Measurements from ENCODE around the gene C1orf174. TPM values are rescaled to one million over a fixed set of nuclear protein-coding genes. Genes with fewer than 3 reads are reported as not detected.

Gene C1orf174
- total RNA-seq (10 to 100 TPM in 5 of 10 donors, 1 to 10 TPM in 5; 7.5 to 13.4 (median 10.5) TPM), polyA plus RNA-seq (10 to 100 TPM; 10.7 to 12.1 TPM)
- long read RNA-seq, donor 1, transcript C1orf174-201 (4 exons, 1,666 nt) = major isoform, 21 of 21 reads
- long read RNA-seq, donor 1, partial matches to known transcripts = 0 of 21 reads
- long read RNA-seq, donor 1, other reads (novel, unspliced or antisense) = 0 of 21 reads
- long read RNA-seq, donor 2, transcript C1orf174-201 (4 exons, 1,666 nt) = major isoform, 13 of 18 reads
- long read RNA-seq, donor 2, partial matches to known transcripts = 2 of 18 reads
- long read RNA-seq, donor 2, other reads (novel, unspliced or antisense) = 3 of 18 reads
- long read RNA-seq, donor 3, transcript C1orf174-201 (4 exons, 1,666 nt) = major isoform, 56 of 60 reads
- long read RNA-seq, donor 3, partial matches to known transcripts = 0 of 60 reads
- long read RNA-seq, donor 3, other reads (novel, unspliced or antisense) = 4 of 60 reads

DNA sequence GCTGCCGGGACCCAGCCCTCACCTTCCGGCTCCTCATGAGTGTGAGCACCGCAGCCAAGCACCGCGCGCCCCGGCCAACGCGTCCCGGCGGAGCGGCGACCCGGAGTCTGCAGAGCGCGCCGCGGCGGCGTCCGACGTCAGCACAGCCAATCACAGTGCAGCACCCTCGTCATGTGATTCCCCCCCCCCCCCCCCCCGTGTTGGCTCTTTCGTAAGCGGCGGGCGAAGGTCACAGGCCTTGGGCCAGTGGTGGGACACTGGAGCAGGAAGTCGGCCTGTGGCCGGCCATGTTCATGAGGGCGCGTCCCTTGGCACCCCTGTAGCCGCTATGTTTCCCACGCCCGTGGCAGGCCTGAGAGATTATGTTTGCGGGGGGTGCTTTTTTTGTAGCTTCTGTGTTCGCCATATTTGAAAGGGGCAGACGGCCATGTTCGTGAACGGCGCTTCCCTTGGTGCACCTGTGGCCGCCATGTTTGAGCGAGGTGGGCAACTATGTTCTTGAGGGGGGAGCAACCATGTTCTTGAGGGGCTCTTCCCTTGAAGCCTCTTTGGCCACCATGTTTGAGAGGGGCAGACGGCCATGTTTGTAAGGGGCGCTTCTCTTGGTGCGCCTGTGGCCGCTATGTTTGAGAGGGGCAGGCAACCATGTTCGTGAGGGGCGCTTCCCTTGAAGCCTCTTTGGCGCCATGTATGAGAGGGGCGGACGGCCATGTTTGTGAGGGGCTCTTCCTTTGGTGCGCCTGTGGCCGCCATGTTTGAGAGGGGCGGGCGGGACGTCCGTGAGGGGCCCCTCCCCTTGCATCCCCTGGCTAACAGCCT, at the start of gene C1orf174:
Gene C1orf174, minus strand, starts transcription at position 123 of the 819 bp plus-strand sequence. Its CDS starts 86 bp downstream, at position 37.
- H3K27ac ChIP-seq = peak within 1 kb of the TSS; percentile 95 to 99 (median 98)
- peak; percentile 90 to 95 (median 92) for ATAC-seq
- intact Hi-C loops (cut with DNase I) = loop anchor here in 4 of 10 donors (2.0 to 5.0 kb wide), 3 partner anchors 42 to 44 kb away; partner anchors contain the start of genes CEP104 (in 3 of the 4) and DFFB (in 3 of the 4)
- H3K4me1 ChIP-seq = peaks cover 0 to 20% (median 9%) of the 10 kb centered on the region in 9 donors
- DNase-seq = peak; percentile 94 to 98
- peaks cover 0 to 8% (median 0%) of the 10 kb centered on the region in 9 donors for H3K36me3 ChIP-seq
- H3K4me3 ChIP-seq = peak within 1 kb of the TSS; percentile 76 to 100 (median 84)
- 0% methylated on average over 57 to 58 of the region's 58 CpGs for WGBS, 2 donors
- TF ChIP-seq, protein P1, sequence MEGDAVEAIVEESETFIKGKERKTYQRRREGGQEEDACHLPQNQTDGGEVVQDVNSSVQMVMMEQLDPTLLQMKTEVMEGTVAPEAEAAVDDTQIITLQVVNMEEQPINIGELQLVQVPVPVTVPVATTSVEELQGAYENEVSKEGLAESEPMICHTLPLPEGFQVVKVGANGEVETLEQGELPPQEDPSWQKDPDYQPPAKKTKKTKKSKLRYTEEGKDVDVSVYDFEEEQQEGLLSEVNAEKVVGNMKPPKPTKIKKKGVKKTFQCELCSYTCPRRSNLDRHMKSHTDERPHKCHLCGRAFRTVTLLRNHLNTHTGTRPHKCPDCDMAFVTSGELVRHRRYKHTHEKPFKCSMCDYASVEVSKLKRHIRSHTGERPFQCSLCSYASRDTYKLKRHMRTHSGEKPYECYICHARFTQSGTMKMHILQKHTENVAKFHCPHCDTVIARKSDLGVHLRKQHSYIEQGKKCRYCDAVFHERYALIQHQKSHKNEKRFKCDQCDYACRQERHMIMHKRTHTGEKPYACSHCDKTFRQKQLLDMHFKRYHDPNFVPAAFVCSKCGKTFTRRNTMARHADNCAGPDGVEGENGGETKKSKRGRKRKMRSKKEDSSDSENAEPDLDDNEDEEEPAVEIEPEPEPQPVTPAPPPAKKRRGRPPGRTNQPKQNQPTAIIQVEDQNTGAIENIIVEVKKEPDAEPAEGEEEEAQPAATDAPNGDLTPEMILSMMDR (IDR thresholded peaks at IDR 0.05) = no peak
- H3K27me3 ChIP-seq = no peaks in the 10 kb centered on the region
- peaks cover 0 to 24% (median 13%) of the 10 kb centered on the region in 11 donors for H3K9me3 ChIP-seq

DNA sequence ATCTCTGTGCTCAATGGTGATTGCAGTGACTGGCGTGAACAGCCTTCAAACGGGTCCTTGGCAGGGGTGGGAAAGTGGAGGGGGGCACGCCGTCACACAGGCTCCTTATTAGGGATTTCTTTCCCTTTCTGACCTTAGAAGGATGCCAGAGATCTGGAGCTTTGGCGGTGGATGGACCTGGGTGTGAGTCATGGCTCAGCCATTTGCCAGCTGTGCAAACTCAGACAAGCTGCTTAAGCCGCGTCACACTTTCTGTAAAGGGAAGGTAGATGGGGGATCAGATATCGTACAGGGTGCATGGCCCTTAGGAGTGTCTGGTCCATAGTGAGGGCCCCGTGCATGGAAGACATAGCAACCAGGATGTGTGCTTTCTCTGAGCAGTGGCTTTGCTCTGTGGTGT, 48.3 kb upstream of the C1orf174 start:
- Histone ChIP-seq H3K9me3 (no peaks in the 10 kb centered on the region), H3K27me3 (peaks cover 0 to 87% (median 62%) of the 10 kb centered on the region in 7 donors), H3K4me3 (no peak overlapping the region), H3K4me1 (no peaks in the 10 kb centered on the region), H3K36me3 (no peaks in the 10 kb centered on the region), H3K27ac (no peak overlapping the region)
- intact Hi-C loops (cut with DNase I) = no loop called here
- WGBS, 2 donors = 81 to 87% methylated on average over 9 of the region's 9 CpGs
- TF ChIP-seq, protein P1 (IDR thresholded peaks at IDR 0.05) = no peak
- ATAC-seq = no peak
- no peak for DNase-seq

DNA sequence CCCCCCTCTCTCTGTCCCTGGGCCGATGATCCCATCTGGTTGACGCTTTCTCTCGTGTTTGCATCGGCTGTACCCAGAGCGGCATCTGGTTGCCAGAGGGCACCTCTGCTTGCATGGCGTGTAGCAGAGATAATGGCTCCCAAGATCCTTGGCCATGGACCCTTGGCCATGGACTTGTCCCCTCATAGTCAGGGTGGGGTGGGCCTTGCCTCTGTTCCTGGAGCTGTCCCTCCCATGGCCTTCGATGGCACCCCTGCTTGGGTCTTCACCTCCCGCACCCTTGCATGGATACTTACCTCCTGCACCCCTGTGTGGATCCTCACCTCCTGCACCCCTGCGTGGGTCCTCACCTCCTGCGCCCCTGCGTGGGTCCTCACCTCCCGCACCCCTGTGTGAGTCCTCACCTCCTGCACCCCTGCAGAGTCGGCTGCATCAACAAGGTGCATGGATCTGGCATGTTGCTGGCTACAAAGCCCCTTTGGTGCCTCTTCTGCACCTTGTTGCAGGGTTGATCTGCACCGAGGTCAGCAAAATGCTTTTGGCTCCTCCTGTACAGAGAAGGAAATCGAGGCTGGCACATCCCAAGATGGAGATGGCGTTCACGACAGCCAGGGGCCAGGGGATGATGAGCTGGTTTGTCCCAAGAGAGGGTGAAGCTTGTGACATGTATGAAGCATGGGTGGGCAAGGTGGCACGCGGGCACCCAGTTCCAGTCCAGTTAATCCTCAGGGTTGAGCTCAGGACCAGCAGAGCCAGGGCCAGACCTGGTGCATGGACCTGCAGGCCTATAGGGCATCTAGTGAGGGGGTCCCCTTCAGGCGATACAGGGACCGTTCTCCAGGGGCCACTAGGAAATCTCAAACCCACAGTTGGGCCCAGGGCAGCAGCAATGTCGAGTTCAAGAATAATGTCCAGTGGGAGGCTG, 46.1 kb upstream of the C1orf174 start:
- WGBS, 2 donors = 81 to 85% methylated on average over 22 of the region's 22 CpGs
- H3K27me3 ChIP-seq = peaks cover 0 to 84% (median 62%) of the 10 kb centered on the region in 7 donors
- no peak for DNase-seq

More for the DNA sequence above, 46.1 kb upstream of the C1orf174 start:
- intact Hi-C loops (cut with DNase I) = no loop called here
- TF ChIP-seq, protein P1 (IDR thresholded peaks at IDR 0.05) = no peak
- no peak for ATAC-seq
- H3K36me3 ChIP-seq = no peaks in the 10 kb centered on the region
- H3K9me3 ChIP-seq = no peaks in the 10 kb centered on the region
- no peak overlapping the region for H3K4me3 ChIP-seq
- H3K27ac ChIP-seq = no peak overlapping the region
- no peaks in the 10 kb centered on the region for H3K4me1 ChIP-seq

Measured in heart right ventricle (tissue), 16 donors.